ENCODE results near the gene TRIP4. TPM values are rescaled to one million over a fixed set of nuclear protein-coding genes. Genes with fewer than 3 reads are reported as not detected.

TRIP4 gene
- total and polyA plus RNA-seq, 2 of the 8 experiments (the other 6 are each of a cell fraction or from before 2014, with no cell fraction given), result 6.2 to 18.9 TPM

GRCh38 chr15:64356710-64357040, 31.0 kb upstream of the TRIP4 start:
- H3K9me3 ChIP-seq (ENCODE audit: insufficient read depth in 2 of 2, low read depth in 1 of 2, low read length in 1 of 2), result no peaks in the 10 kb centered on the region
- H3K27me3 ChIP-seq (replicated peaks in 1 of 4; ENCODE audit: control insufficient read depth in 3 of 4, extremely low read depth in 1 of 4, insufficient read depth in 3 of 4, low read length in 3 of 4), result no peaks in the 10 kb centered on the region
- peak overlapping the region; percentile 79 to 90 for H3K4me2 ChIP-seq (ENCODE audit: insufficient read depth in 1 of 2, low read depth in 2 of 2, low read length in 2 of 2)
- no peak overlapping the region for H2BK12ac ChIP-seq (ENCODE audit: low read depth, low read length)
- H3K23ac ChIP-seq (ENCODE audit: insufficient read length), result no peak overlapping the region
- H3K18ac ChIP-seq (ENCODE audit: extremely low read depth, low read length), result no peak overlapping the region
- no peak overlapping the region for H4K5ac ChIP-seq (ENCODE audit: insufficient read length, low read depth, low read length)
- H3K36me3 ChIP-seq (ENCODE audit: control insufficient read depth in 2 of 4, insufficient read depth in 4 of 4, low read length in 3 of 4), result peaks cover 0 to 9% (median 0%) of the 10 kb centered on the region in 4 experiments; a peak in 2 of 8 replicates
- no peak overlapping the region for H3K4ac ChIP-seq (replicated peaks; ENCODE audit: insufficient read length, low read depth, low read length)
- CTCF ChIA-PET (ENCODE audit: partially characterized antibody), result interaction anchor here (1.0 to 1.9 kb wide), 2 partner anchors 16 to 38 kb away, joined by 3 to 4 read pairs; no protein-coding TSS in a partner anchor
- TF ChIP-seq EZH2 (IDR thresholded peaks at IDR 0.05; ENCODE audit: low read depth, low read length, severe bottlenecking), result no peak
- TF ChIP-seq ATF3 (IDR thresholded peaks at IDR 0.05; ENCODE audit: insufficient read depth, low read depth, low read length), result no peak
- TF ChIP-seq E2F6 (IDR thresholded peaks at IDR 0.05), result no peak
- no peak for TF ChIP-seq EGR1 (IDR thresholded peaks at IDR 0.05; ENCODE audit: borderline replicate concordance, low read depth, low read length)
- no peak for TF ChIP-seq CBX5 (IDR thresholded peaks at IDR 0.05; ENCODE audit: low read depth, low read length)
- TF ChIP-seq CHD2 (IDR thresholded peaks at IDR 0.05; ENCODE audit: low read length), result no peak
- no peak for TF ChIP-seq KDM4A (IDR thresholded peaks at IDR 0.05; ENCODE audit: low read depth, low read length, severe bottlenecking)
- no peak for TF ChIP-seq CBX8 (IDR thresholded peaks at IDR 0.05; ENCODE audit: borderline replicate concordance, low read depth, low read length)
- TF ChIP-seq PHF8 (conservative IDR thresholded peaks at IDR 0.05; ENCODE audit: low read depth, low read length), result no peak
- TF ChIP-seq JUND (IDR thresholded peaks at IDR 0.05; ENCODE audit: low read length), result no peak
- TF ChIP-seq TAF1 (IDR thresholded peaks at IDR 0.05; ENCODE audit: low read depth, low read length), result no peak
- POLR2A ChIA-PET (ENCODE audit: partially characterized antibody), result interaction anchor here (0.6 to 1.0 kb wide), 6 partner anchors 9 to 193 kb away, joined by 3 to 4 read pairs (median 3); partner anchors contain the start of gene PPIB
- FAIRE-seq (no peak), DNase-seq (ENCODE audit: low read depth in 1 of 2, low spot score in 2 of 2) (no peak)
- no peak overlapping the region for H2BK15ac ChIP-seq (ENCODE audit: low read length)
- H2AK5ac ChIP-seq (ENCODE audit: low read depth, low read length), result no peak overlapping the region
- H3K4me3 ChIP-seq (ENCODE audit: extremely low read depth in 1 of 4, insufficient read depth in 2 of 4, low read depth in 3 of 4, low read length in 4 of 4), result peak overlapping the region; percentile 68 to 95 (median 80); a peak in 6 of 8 replicates
- H4K20me1 ChIP-seq (replicated peaks in 1 of 2; ENCODE audit: control insufficient read depth in 1 of 2, insufficient read depth in 2 of 2, low read length in 2 of 2), result no peaks in the 10 kb centered on the region
- H3K9ac ChIP-seq (replicated peaks in 1 of 4; ENCODE audit: extremely low read depth in 1 of 4, low read depth in 3 of 4, low read length in 3 of 4), result no peak overlapping the region
- H3K23me2 ChIP-seq (ENCODE audit: low read depth, low read length), result peaks cover 2% of the 10 kb centered on the region; the same call in 1 of the 2 replicates
- no peak overlapping the region for H3K56ac ChIP-seq (replicated peaks; ENCODE audit: insufficient read length, low read depth, low read length)
- H3K79me1 ChIP-seq (ENCODE audit: low read depth, low read length), result no peaks in the 10 kb centered on the region
- no peak overlapping the region for H3K14ac ChIP-seq (ENCODE audit: insufficient read length)
- peaks cover 0 to 2% (median 0%) of the 10 kb centered on the region in 4 experiments; a peak in 2 of 7 replicates for H3K4me1 ChIP-seq (replicated peaks in 1 of 4; ENCODE audit: control insufficient read depth in 3 of 4, insufficient read depth in 4 of 4, low read length in 3 of 4)
- no peak overlapping the region for H2BK20ac ChIP-seq (ENCODE audit: low read length)
- H2BK120ac ChIP-seq (replicated peaks; ENCODE audit: low read depth, low read length), result no peak overlapping the region
- no peak overlapping the region for H3K27ac ChIP-seq (ENCODE audit: low read depth, low read length)
- H4K8ac ChIP-seq (ENCODE audit: extremely low read depth, insufficient read depth, low read length), result no peak overlapping the region
- WGBS, 2 experiments (ENCODE audit: extremely low coverage in 1 of 2, insufficient coverage in 1 of 2, insufficient read length in 1 of 2, insufficient replicate concordance in 2 of 2, low coverage in 1 of 2, low lambda C conversion rate in 2 of 2, missing lambda C conversion rate in 1 of 2), result 67% methylated on average over 5 of the region's 5 CpGs; no CpG with 5 or more reads in 1 of the 2 experiments
- peaks cover 0 to 29% of the 10 kb centered on the region in 2 experiments; a peak in 3 of 4 replicates for H3K79me2 ChIP-seq (ENCODE audit: control insufficient read depth in 1 of 2, insufficient read depth in 2 of 2, low read length in 2 of 2)
- no peak overlapping the region for H2AFZ ChIP-seq (ENCODE audit: low read length)
- no peak overlapping the region for H2BK5ac ChIP-seq (ENCODE audit: low read depth, low read length)
- H4K91ac ChIP-seq (replicated peaks; ENCODE audit: insufficient read length, low read length), result no peak overlapping the region
